HG02763 (cell line): Measurements from ENCODE around the gene NRXN3.

Experiments used
- ATAC-seq: cut with Tn5 transposase; IDR thresholded peaks from one replicate; pipeline ENCODE4 v1.9.1; 2021; ENCODE audit warnings: mild to moderate bottlenecking, moderate library complexity; ENCODE audit not compliant: unreplicated experiment

Gene NRXN3

GRCh38 chr14:79304279-79304678, 1134.1 kb downstream of the NRXN3 start:
- no peak for ATAC-seq

- no peak for ATAC-seq
These were observed 1136.4 kb downstream of the NRXN3 start for GRCh38 chr14:79306546-79306945.

GRCh38 chr14:79318371-79318770, 1148.2 kb downstream of the NRXN3 start:
- ATAC-seq: no peak

GRCh38 chr14:79320561-79320960, 1150.4 kb downstream of the NRXN3 start:
- ATAC-seq: no peak

GRCh38 chr14:79321070-79321469, 1150.9 kb downstream of the NRXN3 start:
- ATAC-seq: no peak

GRCh38 chr14:79325071-79325470, 1154.9 kb downstream of the NRXN3 start:
- ATAC-seq: no peak

- ATAC-seq: no peak
These were observed 1155.4 kb downstream of the NRXN3 start for GRCh38 chr14:79325557-79325956.

GRCh38 chr14:79328863-79329262, 1158.7 kb downstream of the NRXN3 start:
- no peak for ATAC-seq

- no peak for ATAC-seq
These were observed 1161.7 kb downstream of the NRXN3 start for GRCh38 chr14:79331830-79332229.

GRCh38 chr14:79332504-79333197, 1162.5 kb downstream of the NRXN3 start:
- no peak for ATAC-seq

- ATAC-seq: no peak
These were observed 1163.0 kb downstream of the NRXN3 start for GRCh38 chr14:79333198-79333546.

- no peak for ATAC-seq
These were observed 1164.1 kb downstream of the NRXN3 start for GRCh38 chr14:79334272-79334671.

GRCh38 chr14:79337761-79338160, 1167.6 kb downstream of the NRXN3 start:
- no peak for ATAC-seq

GRCh38 chr14:79342942-79343341, 1172.8 kb downstream of the NRXN3 start:
- no peak for ATAC-seq

GRCh38 chr14:79351011-79351410, 1180.8 kb downstream of the NRXN3 start:
- ATAC-seq: no peak

GRCh38 chr14:79352076-79352630, 1182.0 kb downstream of the NRXN3 start:
- ATAC-seq: no peak

- ATAC-seq: no peak
These were observed 1184.2 kb downstream of the NRXN3 start for GRCh38 chr14:79354336-79354735.

GRCh38 chr14:79356040-79356439, 1185.9 kb downstream of the NRXN3 start:
- no peak for ATAC-seq

GRCh38 chr14:79357307-79357706, 1187.1 kb downstream of the NRXN3 start:
- ATAC-seq: no peak

- ATAC-seq: no peak
These were observed 1193.1 kb downstream of the NRXN3 start for GRCh38 chr14:79363291-79363690.

GRCh38 chr14:79369359-79370332, 1199.5 kb downstream of the NRXN3 start:
- no peak for ATAC-seq

GRCh38 chr14:79370969-79371368, 1200.8 kb downstream of the NRXN3 start:
- ATAC-seq: no peak
